CD8-positive, alpha-beta memory T cell (primary cell): ENCODE data around the gene C5orf58. TPM values are rescaled to one million over a fixed set of nuclear protein-coding genes. Genes with fewer than 3 reads are reported as not detected.

Experiments used
- CTCF ChIA-PET: fragments of 350-600 bp; sonication (Branson Sonifier 250); formaldehyde crosslinking; loops from one replicate; lab custom pipeline; 2021; ENCODE audit warnings: antibody characterized with exemption; lab: Charles Lee
- POLR2A ChIA-PET: fragments of 350-600 bp; sonication (Branson Sonifier 250); formaldehyde crosslinking; loops from one replicate; lab custom pipeline; 2021; ENCODE audit warnings: antibody characterized with exemption; lab: Charles Lee
- DNase-seq, 5 donors: peaks; one replicate each; pipeline versions ENCODE4 v3.0.0 to v3.0.0-alpha.2; 2020 to 2022; ENCODE audit warnings: mixed read lengths in 1 of 5
- H3K27ac ChIP-seq: one replicate; pipeline ENCODE4 v1.7.0; 2013; ENCODE audit warnings: low read depth, mild to moderate bottlenecking, low read length, moderate library complexity
- H3K27me3 ChIP-seq: 2 replicates; pipeline ENCODE4 v1.7.0; 2013; ENCODE audit warnings: low read length, mild to moderate bottlenecking; ENCODE audit not compliant: insufficient read depth, poor library complexity, severe bottlenecking
- H3K36me3 ChIP-seq: 2 replicates; pipeline ENCODE4 v1.7.0; 2013; ENCODE audit warnings: mild to moderate bottlenecking, low read length, moderate library complexity; ENCODE audit not compliant: insufficient read depth
- H3K4me1 ChIP-seq: 2 replicates; pipeline ENCODE4 v1.7.0; 2013; ENCODE audit warnings: mild to moderate bottlenecking, low read length, moderate library complexity; ENCODE audit not compliant: insufficient read depth
- H3K4me3 ChIP-seq: 2 replicates; pipeline ENCODE4 v1.7.0; 2013; ENCODE audit warnings: mild to moderate bottlenecking, low read length
- H3K9me3 ChIP-seq: 2 replicates; pipeline ENCODE4 v1.7.0; 2013; ENCODE audit warnings: mild to moderate bottlenecking, low read length
- H3K27ac Mint-ChIP-seq, 8 donors: one replicate each; pipeline ENCODE4 v1.8.0; 2020 to 2021; ENCODE audit warnings: mixed read lengths in 8 of 8, mild to moderate bottlenecking in 6 of 8, inconsistent platforms in 3 of 8, moderate library complexity in 3 of 8
- H3K27me3 Mint-ChIP-seq, 2 donors: one replicate each; pipeline ENCODE4 v1.8.0; 2020 to 2021; ENCODE audit warnings: mixed read lengths in 2 of 2, mild to moderate bottlenecking in 1 of 2, moderate library complexity in 1 of 2
- H3K36me3 Mint-ChIP-seq, 3 donors: one replicate each; pipeline ENCODE4 v1.8.0; 2020 to 2021; ENCODE audit warnings: mixed read lengths in 3 of 3, inconsistent platforms in 1 of 3, mild to moderate bottlenecking in 1 of 3
- H3K4me1 Mint-ChIP-seq, 3 donors: one replicate each; pipeline ENCODE4 v1.8.0; 2020 to 2021; ENCODE audit warnings: mixed read lengths in 3 of 3, inconsistent platforms in 1 of 3, mild to moderate bottlenecking in 1 of 3
- H3K4me3 Mint-ChIP-seq, 7 donors: one replicate each; pipeline ENCODE4 v1.8.0; 2020 to 2021; ENCODE audit warnings: mixed read lengths in 7 of 7, mild to moderate bottlenecking in 6 of 7, moderate library complexity in 4 of 7, inconsistent platforms in 2 of 7
- H3K9me3 Mint-ChIP-seq, 5 donors: one replicate each; pipeline ENCODE4 v1.8.0; 2020 to 2022; ENCODE audit warnings: mixed read lengths in 5 of 5, mild to moderate bottlenecking in 3 of 5, moderate library complexity in 2 of 5, inconsistent platforms in 1 of 5
- polyA plus RNA-seq: library from polyadenylated mRNA; unstranded; fragments of 300-500 nt; fragmentation: Illumina TruSeq; gene quantifications from one replicate; pipeline ENCODE4 v1.2.3, GENCODE V29; 2021
- total RNA-seq, 2 experiments: library from RNA; stranded (reverse); gene quantifications; one replicate each; pipeline ENCODE4 v1.2.3, GENCODE V29; 2021

C5orf58 gene
- total and polyA plus RNA-seq, 3 experiments from 2014 or later, result 0.99 TPM; not detected in 2

- H3K4me3 ChIP-seq, result peak overlapping the region; percentile 0
- peak overlapping the region; percentile 93 to 99 (median 97) for H3K27ac Mint-ChIP-seq
- H3K36me3 ChIP-seq, result peaks cover 78% of the 10 kb centered on the region
Measured at GRCh38 chr5:170290498-170290897, 57.7 kb downstream of the C5orf58 start.

GRCh38 chr5:170292179-170293104 lies 59.7 kb downstream of the C5orf58 start:
- ChIA-PET CTCF (interaction anchor here (1.3 to 22.4 kb wide), 10 partner anchors 10 to 67 kb away, joined by 3 to 292 read pairs (median 28); no protein-coding TSS in a partner anchor), POLR2A (interaction anchor here (0.6 to 16.5 kb wide), 8 partner anchors 10 to 46 kb away, joined by 3 to 290 read pairs (median 8); no protein-coding TSS in a partner anchor)
- H3K9me3 ChIP-seq, result no peaks in the 10 kb centered on the region
- no peaks in the 10 kb centered on the region for H3K9me3 Mint-ChIP-seq
- no peak overlapping the region for H3K27ac ChIP-seq
- H3K27ac Mint-ChIP-seq, result peak overlapping the region; percentile 93 to 99 (median 96)
- peak overlapping the region; percentile 100 for H3K4me3 ChIP-seq
- peaks cover 71% of the 10 kb centered on the region for H3K4me1 ChIP-seq
- peak overlapping the region; percentile 98 to 100 (median 99) for H3K4me3 Mint-ChIP-seq
- no peak for DNase-seq
- H3K36me3 ChIP-seq, result peaks cover 64% of the 10 kb centered on the region
- H3K27me3 Mint-ChIP-seq, result no peaks in the 10 kb centered on the region
- H3K27me3 ChIP-seq, result no peaks in the 10 kb centered on the region
- H3K4me1 Mint-ChIP-seq, result peaks cover 68 to 77% (median 74%) of the 10 kb centered on the region in 3 donors
- peaks cover 48 to 97% (median 61%) of the 10 kb centered on the region in 3 donors for H3K36me3 Mint-ChIP-seq

More at GRCh38 chr5:170290498-170290897, 57.7 kb downstream of the C5orf58 start:
- POLR2A ChIA-PET, result interaction anchor here (0.7 to 16.5 kb wide), 5 partner anchors 13 to 47 kb away, joined by 3 to 290 read pairs (median 6); no protein-coding TSS in a partner anchor
- Mint-ChIP-seq H3K9me3 (no peaks in the 10 kb centered on the region), H3K27me3 (no peaks in the 10 kb centered on the region), H3K4me1 (peaks cover 88 to 97% (median 93%) of the 10 kb centered on the region in 3 donors), H3K4me3 (peak overlapping the region; percentile 82 to 100 (median 99)), H3K36me3 (peaks cover 48 to 97% (median 62%) of the 10 kb centered on the region in 3 donors)
- DNase-seq, result no peak
- CTCF ChIA-PET, result interaction anchor here (5.0 to 22.4 kb wide), 5 partner anchors 8 to 49 kb away, joined by 31 to 292 read pairs (median 93); no protein-coding TSS in a partner anchor
- Histone ChIP-seq H3K27ac (no peak overlapping the region), H3K9me3 (no peaks in the 10 kb centered on the region), H3K27me3 (no peaks in the 10 kb centered on the region), H3K4me1 (peaks cover 91% of the 10 kb centered on the region)

GRCh38 chr5:170293273-170293672 lies 60.5 kb downstream of the C5orf58 start:
- no peaks in the 10 kb centered on the region for H3K9me3 ChIP-seq
- peak overlapping the region; percentile 93 to 99 (median 96) for H3K27ac Mint-ChIP-seq
- ChIA-PET CTCF (interaction anchor here (0.8 to 22.4 kb wide), 13 partner anchors 9 to 68 kb away, joined by 3 to 292 read pairs (median 25); no protein-coding TSS in a partner anchor), POLR2A (interaction anchor here (0.6 to 16.5 kb wide), 9 partner anchors 10 to 58 kb away, joined by 3 to 290 read pairs (median 7); no protein-coding TSS in a partner anchor)
- H3K4me1 Mint-ChIP-seq, result peaks cover 66 to 77% (median 72%) of the 10 kb centered on the region in 3 donors
- no peaks in the 10 kb centered on the region for H3K27me3 Mint-ChIP-seq
- H3K9me3 Mint-ChIP-seq, result no peaks in the 10 kb centered on the region
- peaks cover 70% of the 10 kb centered on the region for H3K4me1 ChIP-seq
- DNase-seq, result peak in 4 of 5 donors; percentile 49 to 78 (median 70)
- peak overlapping the region; percentile 19 for H3K27ac ChIP-seq
- H3K4me3 ChIP-seq, result peak overlapping the region; percentile 100
- H3K36me3 ChIP-seq, result peaks cover 59% of the 10 kb centered on the region
- peaks cover 45 to 96% (median 54%) of the 10 kb centered on the region in 3 donors for H3K36me3 Mint-ChIP-seq
- peak overlapping the region; percentile 98 to 100 (median 99) for H3K4me3 Mint-ChIP-seq
- H3K27me3 ChIP-seq, result no peaks in the 10 kb centered on the region

- no peak for DNase-seq
- peaks cover 65 to 77% (median 71%) of the 10 kb centered on the region in 3 donors for H3K4me1 Mint-ChIP-seq
- H3K27me3 ChIP-seq, result no peaks in the 10 kb centered on the region
Measured at GRCh38 chr5:170294057-170294456, 61.3 kb downstream of the C5orf58 start.

GRCh38 chr5:170294556-170294955 lies 61.8 kb downstream of the C5orf58 start:
- Mint-ChIP-seq H3K9me3 (no peaks in the 10 kb centered on the region), H3K4me3 (peak overlapping the region; percentile 98 to 100 (median 99)), H3K36me3 (peaks cover 45 to 83% (median 46%) of the 10 kb centered on the region in 3 donors), H3K27me3 (no peaks in the 10 kb centered on the region), H3K4me1 (peaks cover 65 to 77% (median 70%) of the 10 kb centered on the region in 3 donors), H3K27ac (peak overlapping the region; percentile 93 to 100 (median 98))
- H3K27ac ChIP-seq, result peak overlapping the region; percentile 18
- ChIA-PET POLR2A (interaction anchor here (0.8 to 16.5 kb wide), 7 partner anchors 9 to 38 kb away, joined by 3 to 290 read pairs (median 8); no protein-coding TSS in a partner anchor), CTCF (interaction anchor here (1.2 to 22.4 kb wide), 10 partner anchors 8 to 69 kb away, joined by 3 to 292 read pairs (median 28); no protein-coding TSS in a partner anchor)
- peak overlapping the region; percentile 100 for H3K4me3 ChIP-seq
- no peak for DNase-seq
- peaks cover 70% of the 10 kb centered on the region for H3K4me1 ChIP-seq
- H3K27me3 ChIP-seq, result no peaks in the 10 kb centered on the region
- H3K36me3 ChIP-seq, result peaks cover 48% of the 10 kb centered on the region
- H3K9me3 ChIP-seq, result no peaks in the 10 kb centered on the region

More at GRCh38 chr5:170294057-170294456, 61.3 kb downstream of the C5orf58 start:
- Histone ChIP-seq H3K9me3 (no peaks in the 10 kb centered on the region), H3K27ac (no peak overlapping the region), H3K4me3 (peak overlapping the region; percentile 100), H3K36me3 (peaks cover 51% of the 10 kb centered on the region), H3K4me1 (peaks cover 70% of the 10 kb centered on the region)
- no peaks in the 10 kb centered on the region for H3K9me3 Mint-ChIP-seq
- POLR2A ChIA-PET, result interaction anchor here (0.6 to 16.5 kb wide), 8 partner anchors 10 to 58 kb away, joined by 3 to 290 read pairs (median 8); no protein-coding TSS in a partner anchor
- peak overlapping the region; percentile 98 to 100 (median 99) for H3K4me3 Mint-ChIP-seq
- H3K27ac Mint-ChIP-seq, result peak overlapping the region in 7 of 8 donors; percentile 93 to 99 (median 98)
- CTCF ChIA-PET, result interaction anchor here (0.8 to 22.4 kb wide), 12 partner anchors 8 to 68 kb away, joined by 3 to 292 read pairs (median 26); no protein-coding TSS in a partner anchor
- H3K36me3 Mint-ChIP-seq, result peaks cover 45 to 88% (median 49%) of the 10 kb centered on the region in 3 donors
- H3K27me3 Mint-ChIP-seq, result no peaks in the 10 kb centered on the region

Other genes starting within 250 kb of the C5orf58 start
- gene FOXI1, start 127.1 kb upstream of the C5orf58 start, total RNA-seq, result not detected
- gene FOXI1, start 127.1 kb upstream of the C5orf58 start, polyA plus RNA-seq, result not detected
- gene LCP2, start 64.8 kb downstream of the C5orf58 start, total RNA-seq, result 100 to 1,000 TPM; 219 to 224 TPM
- 288 TPM for gene LCP2, start 64.8 kb downstream of the C5orf58 start, polyA plus RNA-seq
- gene KCNMB1, start 156.4 kb downstream of the C5orf58 start, total RNA-seq, result not detected
- not detected for gene KCNMB1, start 156.4 kb downstream of the C5orf58 start, polyA plus RNA-seq